ENCODE measurements around the gene PALMD.

PALMD gene

GRCh38 chr1:99608058-99608457, 37.9 kb upstream of the PALMD start:
- Histone ChIP-seq H3K27me3 (ENCODE audit: low read depth, low read length) (no peaks in the 10 kb centered on the region), H3K36me3 (ENCODE audit: control insufficient read depth in 1 of 2, insufficient read depth in 2 of 2, low read length in 2 of 2) (no peaks in the 10 kb centered on the region), H3K27ac (ENCODE audit: low read length) (no peak overlapping the region), H3K9me3 (ENCODE audit: control insufficient read depth in 1 of 2, low read length in 2 of 2) (peaks cover 0 to 2% of the 10 kb centered on the region in 2 donors), H3K4me3 (ENCODE audit: low read depth in 1 of 2, low read length in 2 of 2) (no peak overlapping the region), H3K4me1 (ENCODE audit: control insufficient read depth in 1 of 2, insufficient read depth in 2 of 2, low read length in 2 of 2) (no peaks in the 10 kb centered on the region)

GRCh38 chr1:99613716-99614115, 32.2 kb upstream of the PALMD start:
- Histone ChIP-seq H3K9me3 (ENCODE audit: control insufficient read depth in 1 of 2, low read length in 2 of 2) (no peaks in the 10 kb centered on the region), H3K4me1 (ENCODE audit: control insufficient read depth in 1 of 2, insufficient read depth in 2 of 2, low read length in 2 of 2) (no peaks in the 10 kb centered on the region), H3K36me3 (ENCODE audit: control insufficient read depth in 1 of 2, insufficient read depth in 2 of 2, low read length in 2 of 2) (no peaks in the 10 kb centered on the region), H3K27ac (ENCODE audit: low read length) (no peak overlapping the region), H3K4me3 (ENCODE audit: low read depth in 1 of 2, low read length in 2 of 2) (no peak overlapping the region), H3K27me3 (ENCODE audit: low read depth, low read length) (no peaks in the 10 kb centered on the region)

DNA sequence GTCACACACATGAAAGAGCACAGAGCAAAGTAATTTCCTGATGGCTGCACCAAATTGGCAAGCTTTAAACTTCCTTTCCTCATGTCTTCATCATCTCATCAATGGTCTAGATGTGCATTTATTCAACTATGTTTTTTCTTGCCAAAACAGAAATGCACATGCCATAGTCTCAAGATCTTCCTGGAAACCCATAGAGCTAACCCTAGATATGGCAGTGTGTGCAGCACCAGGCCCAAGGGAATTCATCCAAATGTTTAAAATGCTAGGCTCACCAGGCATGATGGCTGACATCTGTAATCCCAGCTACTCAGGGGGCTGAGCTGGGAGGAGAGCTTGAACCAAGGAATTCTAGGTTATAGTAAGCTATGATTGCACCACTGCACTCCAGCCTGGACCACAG, 31.2 kb upstream of the PALMD start:
- H3K9me3 ChIP-seq (ENCODE audit: control insufficient read depth in 1 of 2, low read length in 2 of 2): no peaks in the 10 kb centered on the region
- H3K27me3 ChIP-seq (ENCODE audit: low read depth, low read length): no peaks in the 10 kb centered on the region
- H3K4me1 ChIP-seq (ENCODE audit: control insufficient read depth in 1 of 2, insufficient read depth in 2 of 2, low read length in 2 of 2): no peaks in the 10 kb centered on the region
- H3K27ac ChIP-seq (ENCODE audit: low read length): no peak overlapping the region
- no peak overlapping the region for H3K4me3 ChIP-seq (ENCODE audit: low read depth in 1 of 2, low read length in 2 of 2)
- no peaks in the 10 kb centered on the region for H3K36me3 ChIP-seq (ENCODE audit: control insufficient read depth in 1 of 2, insufficient read depth in 2 of 2, low read length in 2 of 2)

- H3K27me3 ChIP-seq (ENCODE audit: low read depth, low read length): no peaks in the 10 kb centered on the region
- peaks cover 0 to 10% of the 10 kb centered on the region in 2 donors for H3K4me1 ChIP-seq (ENCODE audit: control insufficient read depth in 1 of 2, insufficient read depth in 2 of 2, low read length in 2 of 2)
- no peak overlapping the region for H3K4me3 ChIP-seq (ENCODE audit: low read depth in 1 of 2, low read length in 2 of 2)
- no peak overlapping the region for H3K27ac ChIP-seq (ENCODE audit: low read length)
- no peaks in the 10 kb centered on the region for H3K9me3 ChIP-seq (ENCODE audit: control insufficient read depth in 1 of 2, low read length in 2 of 2)
- no peaks in the 10 kb centered on the region for H3K36me3 ChIP-seq (ENCODE audit: control insufficient read depth in 1 of 2, insufficient read depth in 2 of 2, low read length in 2 of 2)
Measured at GRCh38 chr1:99619583-99619982, 26.3 kb upstream of the PALMD start.

GRCh38 chr1:99621340-99621901, 24.5 kb upstream of the PALMD start:
- Histone ChIP-seq H3K9me3 (ENCODE audit: control insufficient read depth in 1 of 2, low read length in 2 of 2) (no peaks in the 10 kb centered on the region), H3K27ac (ENCODE audit: low read length) (no peak overlapping the region), H3K27me3 (ENCODE audit: low read depth, low read length) (no peaks in the 10 kb centered on the region), H3K36me3 (ENCODE audit: control insufficient read depth in 1 of 2, insufficient read depth in 2 of 2, low read length in 2 of 2) (no peaks in the 10 kb centered on the region), H3K4me1 (ENCODE audit: control insufficient read depth in 1 of 2, insufficient read depth in 2 of 2, low read length in 2 of 2) (peaks cover 0 to 10% of the 10 kb centered on the region in 2 donors), H3K4me3 (ENCODE audit: low read depth in 1 of 2, low read length in 2 of 2) (no peak overlapping the region)

DNA sequence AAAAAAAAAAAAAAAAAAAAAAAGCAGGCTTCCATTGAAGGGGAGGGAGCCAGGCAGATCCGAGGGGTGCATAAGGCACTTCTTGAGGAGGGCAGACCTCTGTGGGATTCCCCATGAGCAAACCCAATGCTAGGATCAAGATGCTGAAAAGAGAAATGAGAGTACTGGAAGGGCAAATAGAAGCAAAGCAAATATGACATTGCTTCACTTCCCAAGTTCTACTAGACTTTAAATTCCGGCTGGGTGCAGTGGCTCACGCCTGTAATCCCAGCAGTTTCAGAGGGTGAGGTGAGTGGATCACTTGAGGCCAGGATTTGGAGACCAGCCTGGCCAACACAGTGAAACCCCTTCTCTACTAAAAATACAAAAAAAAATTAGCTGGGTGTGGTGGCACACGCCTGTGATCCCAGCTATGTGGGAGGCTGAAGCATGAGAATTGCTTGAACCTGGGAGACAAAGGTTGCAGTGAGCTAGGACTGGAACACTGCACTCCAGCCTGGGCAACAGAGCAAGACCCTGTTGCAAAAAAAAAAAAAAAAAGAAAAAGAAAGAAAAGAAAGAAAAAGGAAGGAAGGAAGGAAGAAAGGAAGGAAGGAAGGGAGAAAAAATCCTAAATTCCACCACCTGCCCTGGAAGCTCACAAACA, 23.1 kb upstream of the PALMD start:
- peaks cover 0 to 10% of the 10 kb centered on the region in 2 donors for H3K4me1 ChIP-seq (ENCODE audit: control insufficient read depth in 1 of 2, insufficient read depth in 2 of 2, low read length in 2 of 2)
- no peaks in the 10 kb centered on the region for H3K27me3 ChIP-seq (ENCODE audit: low read depth, low read length)
- H3K4me3 ChIP-seq (ENCODE audit: low read depth in 1 of 2, low read length in 2 of 2): no peak overlapping the region
- H3K9me3 ChIP-seq (ENCODE audit: control insufficient read depth in 1 of 2, low read length in 2 of 2): no peaks in the 10 kb centered on the region
- no peak overlapping the region for H3K27ac ChIP-seq (ENCODE audit: low read length)
- no peaks in the 10 kb centered on the region for H3K36me3 ChIP-seq (ENCODE audit: control insufficient read depth in 1 of 2, insufficient read depth in 2 of 2, low read length in 2 of 2)

DNA sequence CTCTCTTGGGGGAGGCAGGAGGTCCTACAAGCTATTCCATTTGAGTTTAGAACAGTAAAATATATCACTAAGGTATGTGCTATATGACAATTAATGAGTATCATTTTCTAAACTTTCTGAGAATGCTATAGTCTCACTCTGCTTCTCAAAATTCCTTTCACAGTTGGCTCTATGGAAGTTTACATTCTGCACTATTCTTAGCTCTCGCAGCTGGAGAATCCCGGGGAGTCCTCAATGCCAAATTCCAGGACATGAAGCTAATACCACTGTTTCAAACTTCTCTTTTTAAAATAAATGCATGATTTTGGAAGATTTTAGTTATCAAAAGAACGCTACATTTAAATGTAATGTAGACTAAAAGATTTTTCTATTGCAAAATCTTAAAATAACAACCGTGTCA, 22.4 kb upstream of the PALMD start:
- Histone ChIP-seq H3K27ac (ENCODE audit: low read length) (no peak overlapping the region), H3K4me1 (ENCODE audit: control insufficient read depth in 1 of 2, insufficient read depth in 2 of 2, low read length in 2 of 2) (peaks cover 0 to 10% of the 10 kb centered on the region in 2 donors), H3K4me3 (ENCODE audit: low read depth in 1 of 2, low read length in 2 of 2) (no peak overlapping the region), H3K9me3 (ENCODE audit: control insufficient read depth in 1 of 2, low read length in 2 of 2) (no peaks in the 10 kb centered on the region), H3K27me3 (ENCODE audit: low read depth, low read length) (no peaks in the 10 kb centered on the region), H3K36me3 (ENCODE audit: control insufficient read depth in 1 of 2, insufficient read depth in 2 of 2, low read length in 2 of 2) (no peaks in the 10 kb centered on the region)

DNA sequence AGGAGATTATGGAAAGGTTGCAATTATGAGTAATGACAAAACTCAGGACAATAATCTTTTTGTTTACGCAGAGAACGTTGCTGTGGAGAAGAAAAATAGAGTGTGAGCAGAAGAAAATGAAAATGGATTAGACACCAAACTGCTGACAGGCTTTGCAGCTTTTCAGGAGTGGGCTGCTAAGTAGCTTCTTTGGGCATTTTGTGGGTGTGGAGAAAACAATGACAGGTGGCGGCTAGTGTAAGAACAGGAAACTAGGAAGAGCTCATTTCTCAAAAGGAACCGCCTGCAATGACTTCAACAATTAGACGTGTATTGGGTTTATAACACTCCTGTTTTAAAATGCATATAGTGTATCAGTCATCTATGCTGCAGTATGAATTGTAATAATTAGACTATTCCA, 18.3 kb upstream of the PALMD start:
- peaks cover 0 to 10% of the 10 kb centered on the region in 2 donors for H3K4me1 ChIP-seq (ENCODE audit: control insufficient read depth in 1 of 2, insufficient read depth in 2 of 2, low read length in 2 of 2)
- H3K36me3 ChIP-seq (ENCODE audit: control insufficient read depth in 1 of 2, insufficient read depth in 2 of 2, low read length in 2 of 2): no peaks in the 10 kb centered on the region
- H3K4me3 ChIP-seq (ENCODE audit: low read depth in 1 of 2, low read length in 2 of 2): no peak overlapping the region
- no peaks in the 10 kb centered on the region for H3K9me3 ChIP-seq (ENCODE audit: control insufficient read depth in 1 of 2, low read length in 2 of 2)
- H3K27me3 ChIP-seq (ENCODE audit: low read depth, low read length): no peaks in the 10 kb centered on the region
- no peak overlapping the region for H3K27ac ChIP-seq (ENCODE audit: low read length)

DNA sequence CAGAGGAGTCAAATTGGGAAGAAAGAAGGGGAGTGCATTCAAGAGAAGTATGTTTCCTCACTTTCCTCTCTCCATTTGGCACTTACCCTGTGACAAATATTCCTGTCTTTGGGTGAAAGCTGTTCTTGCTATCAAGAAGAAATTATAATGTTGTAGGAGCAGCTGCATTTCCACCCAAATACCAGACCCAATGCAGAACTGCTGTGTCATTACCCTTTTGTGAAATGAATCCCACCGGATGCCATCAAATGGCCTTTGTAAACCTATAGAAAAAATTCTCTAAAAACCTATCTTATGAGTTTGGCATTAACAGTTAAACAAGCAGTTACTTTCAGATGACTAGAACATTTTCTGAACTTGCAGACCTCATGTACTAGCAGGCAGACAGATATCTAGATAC, 16.7 kb upstream of the PALMD start:
- no peaks in the 10 kb centered on the region for H3K4me1 ChIP-seq (ENCODE audit: control insufficient read depth in 1 of 2, insufficient read depth in 2 of 2, low read length in 2 of 2)
- no peak overlapping the region for H3K27ac ChIP-seq (ENCODE audit: low read length)
- no peaks in the 10 kb centered on the region for H3K9me3 ChIP-seq (ENCODE audit: control insufficient read depth in 1 of 2, low read length in 2 of 2)
- H3K27me3 ChIP-seq (ENCODE audit: low read depth, low read length): no peaks in the 10 kb centered on the region
- no peaks in the 10 kb centered on the region for H3K36me3 ChIP-seq (ENCODE audit: control insufficient read depth in 1 of 2, insufficient read depth in 2 of 2, low read length in 2 of 2)
- H3K4me3 ChIP-seq (ENCODE audit: low read depth in 1 of 2, low read length in 2 of 2): no peak overlapping the region

- H3K4me3 ChIP-seq (ENCODE audit: low read depth in 1 of 2, low read length in 2 of 2): no peak overlapping the region
- H3K36me3 ChIP-seq (ENCODE audit: control insufficient read depth in 1 of 2, insufficient read depth in 2 of 2, low read length in 2 of 2): no peaks in the 10 kb centered on the region
- H3K4me1 ChIP-seq (ENCODE audit: control insufficient read depth in 1 of 2, insufficient read depth in 2 of 2, low read length in 2 of 2): no peaks in the 10 kb centered on the region
- no peaks in the 10 kb centered on the region for H3K27me3 ChIP-seq (ENCODE audit: low read depth, low read length)
- no peaks in the 10 kb centered on the region for H3K9me3 ChIP-seq (ENCODE audit: control insufficient read depth in 1 of 2, low read length in 2 of 2)
- no peak overlapping the region for H3K27ac ChIP-seq (ENCODE audit: low read length)
Measured at GRCh38 chr1:99634971-99635624, 10.8 kb upstream of the PALMD start.

DNA sequence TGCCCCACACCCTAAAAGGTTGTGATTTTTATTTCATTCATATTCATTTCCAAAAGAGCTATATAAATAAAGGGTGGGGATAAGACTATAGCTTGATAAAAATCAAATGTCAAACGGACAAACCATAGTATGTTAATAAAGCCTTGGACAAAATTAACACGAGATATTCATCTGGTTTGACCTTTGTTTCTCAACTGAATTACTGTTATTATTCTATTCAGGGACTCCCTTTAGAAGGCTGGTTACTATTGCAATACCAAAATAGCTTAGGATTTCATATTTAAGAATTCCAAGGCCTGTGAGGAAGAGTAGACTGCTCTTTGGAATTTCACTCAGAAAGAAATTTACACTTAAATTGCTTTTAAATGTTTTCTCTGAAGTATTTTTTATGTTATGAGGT, 10.2 kb upstream of the PALMD start:
- Histone ChIP-seq H3K36me3 (ENCODE audit: control insufficient read depth in 1 of 2, insufficient read depth in 2 of 2, low read length in 2 of 2) (no peaks in the 10 kb centered on the region), H3K27me3 (ENCODE audit: low read depth, low read length) (no peaks in the 10 kb centered on the region), H3K4me1 (ENCODE audit: control insufficient read depth in 1 of 2, insufficient read depth in 2 of 2, low read length in 2 of 2) (no peaks in the 10 kb centered on the region), H3K9me3 (ENCODE audit: control insufficient read depth in 1 of 2, low read length in 2 of 2) (no peaks in the 10 kb centered on the region), H3K27ac (ENCODE audit: low read length) (no peak overlapping the region), H3K4me3 (ENCODE audit: low read depth in 1 of 2, low read length in 2 of 2) (no peak overlapping the region)
